Chondrocyte (in vitro differentiated cells): ENCODE results near the gene KRT4. TPM values are rescaled to one million over a fixed set of nuclear protein-coding genes. Genes with fewer than 3 reads are reported as not detected.

Experiments used
- DNase-seq: peaks from one replicate; pipeline ENCODE4 v3.0.0; 2021; ENCODE audit warnings: mixed read lengths, low spot score
- H3K27ac Mint-ChIP-seq: one replicate; pipeline ENCODE4 v1.8.0; 2021; ENCODE audit warnings: mild to moderate bottlenecking, moderate library complexity, mixed read lengths; ENCODE audit not compliant: unreplicated experiment
- H3K27me3 Mint-ChIP-seq: 2 replicates; pipeline ENCODE4 v1.8.0; 2021; ENCODE audit warnings: low read depth, mixed read lengths
- H3K36me3 Mint-ChIP-seq: 2 replicates; pipeline ENCODE4 v1.8.0; 2021; ENCODE audit warnings: low read depth, mixed read lengths
- H3K4me1 Mint-ChIP-seq: 2 replicates; pipeline ENCODE4 v1.8.0; 2021; ENCODE audit warnings: low read depth, mild to moderate bottlenecking, mixed read lengths
- H3K4me3 Mint-ChIP-seq: one replicate; pipeline ENCODE4 v1.8.0; 2021; ENCODE audit warnings: mild to moderate bottlenecking, moderate library complexity, mixed read lengths; ENCODE audit not compliant: unreplicated experiment
- H3K9me3 Mint-ChIP-seq: 2 replicates; pipeline ENCODE4 v1.8.0; 2021; ENCODE audit warnings: low read depth, mixed read lengths
- total RNA-seq: library from RNA; stranded (reverse); gene quantifications from 3 replicates; pipeline ENCODE4 v1.2.1, GENCODE V29; 2021
- TF ChIP-seq, protein P1 (sequence below): fragments of 200-600 bp; sonication (generic); IDR thresholded peaks from 2 replicates; pipeline ENCODE4 v1.5.0; 2021; ENCODE audit warnings: antibody characterized with exemption, mild to moderate bottlenecking, moderate library complexity

The KRT4 gene
- total RNA-seq, 1 donor from 2014 or later = 0.90 TPM

- Mint-ChIP-seq H3K27me3 (peaks cover 26% of the 10 kb centered on the region), H3K9me3 (peaks cover 4% of the 10 kb centered on the region), H3K27ac (no peak overlapping the region), H3K36me3 (peaks cover 2% of the 10 kb centered on the region), H3K4me3 (no peak overlapping the region), H3K4me1 (no peaks in the 10 kb centered on the region)
- TF ChIP-seq, protein P1, sequence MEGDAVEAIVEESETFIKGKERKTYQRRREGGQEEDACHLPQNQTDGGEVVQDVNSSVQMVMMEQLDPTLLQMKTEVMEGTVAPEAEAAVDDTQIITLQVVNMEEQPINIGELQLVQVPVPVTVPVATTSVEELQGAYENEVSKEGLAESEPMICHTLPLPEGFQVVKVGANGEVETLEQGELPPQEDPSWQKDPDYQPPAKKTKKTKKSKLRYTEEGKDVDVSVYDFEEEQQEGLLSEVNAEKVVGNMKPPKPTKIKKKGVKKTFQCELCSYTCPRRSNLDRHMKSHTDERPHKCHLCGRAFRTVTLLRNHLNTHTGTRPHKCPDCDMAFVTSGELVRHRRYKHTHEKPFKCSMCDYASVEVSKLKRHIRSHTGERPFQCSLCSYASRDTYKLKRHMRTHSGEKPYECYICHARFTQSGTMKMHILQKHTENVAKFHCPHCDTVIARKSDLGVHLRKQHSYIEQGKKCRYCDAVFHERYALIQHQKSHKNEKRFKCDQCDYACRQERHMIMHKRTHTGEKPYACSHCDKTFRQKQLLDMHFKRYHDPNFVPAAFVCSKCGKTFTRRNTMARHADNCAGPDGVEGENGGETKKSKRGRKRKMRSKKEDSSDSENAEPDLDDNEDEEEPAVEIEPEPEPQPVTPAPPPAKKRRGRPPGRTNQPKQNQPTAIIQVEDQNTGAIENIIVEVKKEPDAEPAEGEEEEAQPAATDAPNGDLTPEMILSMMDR = no peak
- peak; percentile 75 for DNase-seq
Observed at GRCh38 chr12:52847335-52848102, 33.6 kb upstream of the KRT4 start.

DNA sequence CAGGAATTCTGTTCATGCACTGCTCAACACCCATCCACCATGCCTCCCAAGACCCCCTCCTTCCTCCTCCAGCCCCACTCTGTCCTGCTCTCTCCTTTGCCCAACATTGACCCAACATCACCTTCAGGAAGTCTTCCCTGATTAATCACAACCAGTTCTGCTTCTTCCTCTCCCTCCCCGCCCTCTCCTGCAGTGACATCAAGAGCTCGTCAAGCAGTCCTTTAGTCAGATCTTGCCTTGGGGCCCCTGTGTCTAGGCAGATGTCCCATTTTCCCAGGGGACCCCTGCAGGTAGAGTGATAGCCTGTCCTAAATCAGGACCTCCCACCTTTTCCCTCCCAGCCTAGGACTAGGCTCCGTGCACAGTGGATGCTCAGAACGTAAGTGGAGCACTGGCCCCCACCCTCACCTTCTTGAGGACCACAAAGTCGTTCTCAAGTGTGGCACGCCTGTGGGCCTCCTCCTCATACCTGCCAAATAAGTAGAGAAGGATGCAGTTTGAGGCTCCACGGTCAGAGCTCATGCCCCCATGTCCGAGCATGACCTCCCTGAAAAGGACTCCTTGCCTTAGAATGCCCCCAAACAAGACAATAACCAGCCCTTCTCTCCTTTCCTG lies 32.5 kb upstream of the KRT4 start:
- H3K36me3 Mint-ChIP-seq = no peaks in the 10 kb centered on the region
- TF ChIP-seq, protein P1 = no peak
- H3K4me3 Mint-ChIP-seq = no peak overlapping the region
- H3K4me1 Mint-ChIP-seq = no peaks in the 10 kb centered on the region
- no peak overlapping the region for H3K27ac Mint-ChIP-seq
- H3K9me3 Mint-ChIP-seq = peaks cover 1% of the 10 kb centered on the region
- DNase-seq = peak; percentile 59
- peaks cover 15% of the 10 kb centered on the region for H3K27me3 Mint-ChIP-seq

DNA sequence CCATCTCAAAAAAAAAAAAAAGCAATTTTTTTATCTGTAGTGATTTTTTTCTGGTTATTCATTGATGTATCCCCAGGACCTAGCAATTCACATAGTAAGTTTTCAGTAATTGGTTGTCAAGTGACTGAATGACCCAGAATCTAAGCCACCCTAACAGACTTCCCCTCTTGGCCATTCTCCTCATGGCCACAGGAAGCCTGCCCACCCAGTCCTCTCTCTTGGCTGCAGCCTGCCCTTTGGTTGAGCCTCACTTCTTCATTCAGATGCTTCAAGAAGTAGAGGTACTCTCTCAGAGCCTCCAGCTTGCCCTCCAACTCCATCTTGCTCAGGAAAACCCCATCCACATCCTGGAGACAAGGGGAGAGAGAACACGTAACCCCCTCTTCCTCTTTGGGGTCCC lies 32.0 kb upstream of the KRT4 start:
- Mint-ChIP-seq H3K9me3 (no peaks in the 10 kb centered on the region), H3K4me1 (no peaks in the 10 kb centered on the region), H3K4me3 (no peak overlapping the region), H3K27ac (no peak overlapping the region), H3K27me3 (peaks cover 11% of the 10 kb centered on the region), H3K36me3 (no peaks in the 10 kb centered on the region)
- peak; percentile 29 for DNase-seq
- TF ChIP-seq, protein P1 = no peak

GRCh38 chr12:52844386-52844785 lies 30.5 kb upstream of the KRT4 start:
- H3K4me1 Mint-ChIP-seq = no peaks in the 10 kb centered on the region
- no peak overlapping the region for H3K27ac Mint-ChIP-seq
- no peaks in the 10 kb centered on the region for H3K9me3 Mint-ChIP-seq
- peaks cover 10% of the 10 kb centered on the region for H3K27me3 Mint-ChIP-seq
- H3K4me3 Mint-ChIP-seq = no peak overlapping the region
- DNase-seq = peak; percentile 80
- H3K36me3 Mint-ChIP-seq = no peaks in the 10 kb centered on the region
- TF ChIP-seq, protein P1 = no peak

DNA sequence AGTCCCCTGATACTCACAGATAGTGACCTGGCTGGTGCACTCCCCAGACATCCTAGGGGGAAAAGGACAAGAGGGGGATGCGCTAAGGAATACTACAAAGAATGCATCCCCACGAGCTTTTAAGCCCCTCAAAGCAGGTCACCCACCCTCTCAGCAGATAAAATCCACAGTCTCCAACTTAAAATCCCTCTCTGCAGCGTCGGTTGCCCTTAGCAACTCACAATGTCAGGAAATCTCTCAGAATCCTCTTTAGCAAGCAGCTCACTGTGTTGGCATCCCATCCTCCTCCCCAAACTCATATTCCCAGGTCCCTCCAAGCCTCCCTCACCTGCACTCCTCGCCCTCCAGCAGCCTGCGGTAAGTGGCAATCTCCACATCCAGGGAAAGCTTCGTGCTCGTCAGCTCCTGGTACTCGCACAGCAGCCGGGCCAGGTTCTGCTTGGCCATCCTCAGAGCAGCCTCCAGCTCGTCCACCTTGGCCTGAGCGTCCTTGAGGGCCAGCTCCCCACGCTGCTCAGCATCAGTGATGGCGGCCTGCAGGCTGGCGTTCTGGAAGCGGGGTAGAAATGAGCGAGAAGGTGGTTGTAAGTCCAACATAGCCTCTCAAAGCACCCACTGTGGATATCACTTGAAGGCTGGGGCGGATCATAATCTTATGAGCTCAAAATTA lies 25.7 kb upstream of the KRT4 start:
- Mint-ChIP-seq H3K4me3 (no peak overlapping the region), H3K4me1 (peaks cover 27% of the 10 kb centered on the region), H3K27ac (no peak overlapping the region), H3K27me3 (peaks cover 2% of the 10 kb centered on the region), H3K36me3 (no peaks in the 10 kb centered on the region), H3K9me3 (no peaks in the 10 kb centered on the region)
- peak; percentile 59 for DNase-seq
- TF ChIP-seq, protein P1 = no peak
